ENCODE measurements around the gene COPRS.

COPRS gene, protein sequence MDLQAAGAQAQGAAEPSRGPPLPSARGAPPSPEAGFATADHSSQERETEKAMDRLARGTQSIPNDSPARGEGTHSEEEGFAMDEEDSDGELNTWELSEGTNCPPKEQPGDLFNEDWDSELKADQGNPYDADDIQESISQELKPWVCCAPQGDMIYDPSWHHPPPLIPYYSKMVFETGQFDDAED

DNA sequence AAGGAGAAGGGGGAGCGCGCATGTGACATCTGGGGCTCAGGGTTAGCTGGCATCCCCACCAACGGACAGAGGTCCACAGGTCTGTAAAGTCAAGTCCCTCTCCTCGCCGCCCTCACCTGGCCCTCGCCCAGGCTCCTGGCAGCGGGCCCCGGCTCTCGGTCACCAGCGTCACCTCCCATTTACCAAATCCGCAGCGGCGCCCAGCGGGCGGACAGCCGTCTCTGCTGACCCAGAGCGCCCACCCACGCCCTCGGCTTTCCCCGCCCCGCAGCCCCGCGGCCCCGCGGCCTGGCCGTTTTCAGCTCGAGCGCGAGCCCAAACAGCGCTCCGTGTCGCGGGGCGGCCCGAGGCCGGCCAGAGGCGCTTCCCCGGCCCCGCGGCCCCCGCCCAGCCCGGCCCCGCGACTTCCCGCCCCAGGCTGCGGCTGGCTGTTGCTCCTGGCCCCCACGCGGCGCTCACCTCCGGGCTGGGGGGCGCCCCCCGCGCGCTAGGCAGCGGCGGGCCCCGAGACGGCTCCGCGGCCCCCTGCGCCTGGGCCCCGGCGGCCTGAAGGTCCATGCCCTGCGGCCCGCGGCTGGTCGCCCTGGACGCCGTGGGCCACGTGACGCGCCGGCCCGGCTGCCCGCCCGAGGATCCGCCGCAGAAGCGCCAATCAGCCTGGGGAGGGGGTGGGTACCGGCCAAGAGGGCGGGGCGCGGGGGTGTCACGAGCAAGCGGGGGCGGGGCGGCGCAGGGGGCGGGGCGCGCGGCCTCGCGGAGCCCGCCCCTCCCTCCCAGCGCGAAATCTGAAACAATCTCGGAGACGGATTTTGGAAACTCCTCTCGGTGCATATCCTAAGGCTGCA lies at the start of gene COPRS:
COPRS (minus strand) TSS at position 603 of the 845 bp plus-strand sequence; CDS start at position 558, 45 bp downstream.
- peak; percentile 57 to 60 for DNase-seq (ENCODE audit: low read depth in 2 of 2)

DNA sequence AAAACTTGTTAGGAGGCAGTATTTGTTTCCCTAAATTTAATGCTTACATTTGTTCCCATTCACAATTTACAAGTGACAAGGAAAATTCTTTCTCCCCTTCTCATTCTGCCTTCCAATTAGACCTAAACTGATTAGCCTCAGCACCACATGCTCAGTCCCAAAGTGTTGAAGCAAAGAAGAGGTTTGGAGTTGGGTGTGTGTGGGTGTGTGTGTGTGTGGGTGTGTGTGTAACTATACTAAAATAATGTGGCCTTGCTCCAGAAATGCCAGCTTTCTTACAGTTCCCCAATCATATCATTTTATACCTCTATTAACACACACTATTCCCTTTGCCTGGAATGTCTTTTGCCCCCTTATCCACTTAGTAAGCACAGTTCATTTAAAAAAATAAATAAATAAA lies 49.3 kb upstream of the COPRS start:
- no peak for DNase-seq (ENCODE audit: low read depth in 2 of 2)

DNA sequence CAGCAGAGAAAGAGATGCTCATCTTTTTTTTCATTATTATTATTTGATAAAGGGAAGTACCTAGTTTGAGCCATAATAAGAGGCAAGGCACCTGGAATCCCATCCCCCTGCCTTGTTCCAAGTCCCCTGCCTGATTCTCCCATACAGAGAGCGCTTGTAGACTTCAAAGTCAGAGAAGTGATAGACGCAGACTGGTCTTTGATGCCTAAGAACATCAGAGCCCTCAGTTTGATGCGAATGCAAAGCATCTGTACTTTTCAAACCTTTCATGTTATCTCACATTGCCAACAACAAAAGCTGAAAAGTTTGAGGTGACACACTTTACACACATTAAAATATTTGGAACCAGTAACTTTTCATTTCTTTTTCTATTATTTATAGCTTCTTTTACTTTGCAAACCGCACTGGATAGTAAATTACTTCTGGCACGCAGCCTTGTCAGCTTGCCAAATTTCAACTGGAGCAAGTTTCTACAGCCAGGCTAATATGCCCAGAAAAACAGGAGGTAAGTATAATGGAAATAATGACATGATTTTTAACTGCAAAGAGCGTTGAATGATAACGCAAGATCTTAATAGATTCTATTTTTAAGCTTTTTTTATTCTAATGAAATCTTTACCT lies 48.4 kb upstream of the COPRS start:
- DNase-seq (ENCODE audit: low read depth in 2 of 2), result peak; percentile 37 to 46

DNA sequence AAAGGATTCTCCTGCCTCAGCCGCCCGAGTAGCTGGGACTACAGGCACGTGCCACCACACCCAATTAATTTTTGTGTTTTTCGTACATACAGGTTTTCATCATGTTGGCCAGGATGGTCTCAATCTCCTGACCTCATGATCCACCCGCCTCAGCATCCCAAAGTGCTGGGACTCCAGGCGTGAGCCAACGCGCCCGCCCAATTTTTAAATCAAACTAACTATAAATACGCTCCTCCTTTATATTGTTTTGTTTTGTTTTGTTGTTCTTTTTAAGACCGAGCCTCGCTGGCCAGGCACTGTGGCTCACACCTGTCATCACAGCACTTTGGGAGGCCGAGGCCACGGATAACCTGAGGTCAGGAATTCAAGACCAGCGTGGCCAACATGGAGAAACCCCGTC lies 44.4 kb upstream of the COPRS start:
- DNase-seq (ENCODE audit: low read depth in 2 of 2), result no peak

DNA sequence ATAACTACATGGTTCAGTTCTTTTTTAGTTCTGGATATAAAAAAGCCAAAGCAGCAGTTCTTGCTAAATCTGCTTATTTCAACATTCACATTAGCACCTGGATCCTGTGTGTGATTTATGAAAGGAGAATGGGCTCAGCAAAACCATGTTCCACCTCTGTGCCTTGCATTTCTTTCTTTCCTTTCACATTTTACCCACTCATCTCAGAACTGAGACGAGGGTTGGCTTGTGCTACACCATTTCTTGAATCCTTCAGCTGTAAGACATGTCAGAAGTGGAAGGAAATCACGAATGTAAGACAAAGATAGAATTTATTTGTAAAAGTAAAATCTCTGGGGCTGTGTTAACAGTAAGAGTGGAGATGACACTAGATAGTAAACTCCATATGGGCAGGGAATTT lies 43.6 kb upstream of the COPRS start:
- DNase-seq (ENCODE audit: low read depth in 2 of 2), result no peak

DNA sequence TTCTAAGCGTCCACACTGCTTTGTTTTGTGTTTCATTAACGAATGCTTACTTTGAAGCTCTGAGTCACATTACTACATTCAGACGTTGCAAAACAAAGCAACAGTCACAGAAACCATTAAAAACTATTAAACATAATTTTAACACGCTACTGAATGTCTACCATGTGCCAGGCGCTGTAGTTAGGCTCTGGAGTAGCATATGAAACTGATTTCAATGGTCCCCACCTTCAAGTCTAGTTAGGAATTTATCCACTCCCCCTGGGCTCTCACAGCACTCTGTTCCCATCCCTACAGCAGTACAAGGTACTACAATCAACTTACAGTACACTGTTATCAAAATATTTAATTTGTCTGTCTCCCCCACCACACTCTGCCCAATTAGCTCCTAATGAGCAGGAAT lies 41.8 kb upstream of the COPRS start:
- DNase-seq (ENCODE audit: low read depth in 2 of 2), result no peak

DNA sequence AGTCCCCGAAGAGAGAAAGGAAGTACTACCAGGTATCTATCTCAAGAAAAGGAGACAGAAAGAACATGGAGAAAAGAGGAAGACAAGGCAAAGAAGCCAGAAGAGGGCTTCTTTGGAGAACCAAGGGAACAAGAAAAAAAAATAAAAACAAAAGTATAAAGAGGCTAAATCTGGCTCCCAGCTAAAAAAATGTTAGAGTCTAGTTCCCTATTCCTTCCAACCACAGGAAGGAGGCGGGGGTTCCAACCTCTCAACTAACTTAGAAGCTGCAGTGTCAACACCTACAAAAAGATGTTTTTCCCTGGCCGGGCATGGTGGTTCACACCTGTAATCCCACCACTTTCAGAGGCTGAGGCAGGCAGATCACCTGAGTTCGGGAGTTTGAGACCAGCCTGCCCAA lies 29.1 kb upstream of the COPRS start:
- no peak for DNase-seq (ENCODE audit: low read depth in 2 of 2)

DNA sequence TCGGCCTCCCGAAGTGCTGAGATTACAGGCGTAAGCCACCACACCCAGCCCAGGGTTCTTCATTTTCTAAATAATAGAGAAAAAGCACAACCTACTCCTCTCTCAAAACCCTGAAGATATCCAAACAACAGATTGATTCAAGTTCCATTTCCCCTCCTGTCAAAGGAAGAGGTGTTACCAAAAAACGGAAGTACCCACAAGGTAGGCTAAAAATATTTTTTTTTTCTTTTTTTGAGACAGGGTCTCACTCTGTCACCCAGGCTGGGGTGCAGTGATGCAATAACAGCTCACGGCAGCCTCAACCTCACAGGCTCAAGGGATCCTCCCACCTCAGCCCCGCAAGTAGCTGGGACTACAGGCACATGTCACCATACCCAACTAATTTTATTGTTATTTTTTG lies 23.5 kb upstream of the COPRS start:
- DNase-seq (ENCODE audit: low read depth in 2 of 2), result no peak

DNA sequence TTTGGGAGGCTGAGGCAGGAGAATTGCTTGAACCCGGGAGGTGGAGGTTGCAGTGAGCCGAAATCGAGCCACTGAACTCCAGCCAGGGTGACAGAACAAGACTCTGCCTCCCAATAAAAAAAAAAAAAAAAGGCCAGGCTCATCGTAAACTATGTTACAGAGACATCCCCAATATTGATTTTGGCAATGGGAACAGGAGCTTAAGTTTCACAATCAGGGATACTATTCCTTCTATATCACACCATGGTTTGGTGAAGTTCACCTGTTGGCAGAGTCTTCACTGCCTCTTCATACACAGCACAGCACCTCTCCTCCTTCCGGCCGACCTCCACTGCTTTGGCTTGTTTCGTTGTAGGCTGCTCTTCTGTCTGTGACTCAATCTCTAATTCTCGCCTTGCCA lies 21.3 kb upstream of the COPRS start:
- no peak for DNase-seq (ENCODE audit: low read depth in 2 of 2)

DNA sequence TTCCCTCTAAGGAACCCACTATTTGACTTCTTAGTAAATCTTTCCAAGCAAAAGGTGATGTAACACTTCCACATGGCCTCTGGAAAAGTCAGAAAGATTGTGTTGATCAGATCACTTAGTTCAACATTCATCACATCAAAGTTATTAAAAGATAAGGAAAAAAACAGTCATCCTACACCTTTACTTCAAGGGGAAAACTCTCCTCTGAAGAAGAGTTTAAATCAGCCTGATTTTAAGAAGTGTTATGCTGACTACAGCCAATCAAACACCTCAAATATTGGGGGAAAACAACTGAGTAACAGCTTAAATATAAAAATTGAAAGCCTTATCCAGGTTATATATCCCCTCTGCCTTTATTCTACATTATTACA lies 19.6 kb upstream of the COPRS start:
- no peak for DNase-seq (ENCODE audit: low read depth in 2 of 2)

DNA sequence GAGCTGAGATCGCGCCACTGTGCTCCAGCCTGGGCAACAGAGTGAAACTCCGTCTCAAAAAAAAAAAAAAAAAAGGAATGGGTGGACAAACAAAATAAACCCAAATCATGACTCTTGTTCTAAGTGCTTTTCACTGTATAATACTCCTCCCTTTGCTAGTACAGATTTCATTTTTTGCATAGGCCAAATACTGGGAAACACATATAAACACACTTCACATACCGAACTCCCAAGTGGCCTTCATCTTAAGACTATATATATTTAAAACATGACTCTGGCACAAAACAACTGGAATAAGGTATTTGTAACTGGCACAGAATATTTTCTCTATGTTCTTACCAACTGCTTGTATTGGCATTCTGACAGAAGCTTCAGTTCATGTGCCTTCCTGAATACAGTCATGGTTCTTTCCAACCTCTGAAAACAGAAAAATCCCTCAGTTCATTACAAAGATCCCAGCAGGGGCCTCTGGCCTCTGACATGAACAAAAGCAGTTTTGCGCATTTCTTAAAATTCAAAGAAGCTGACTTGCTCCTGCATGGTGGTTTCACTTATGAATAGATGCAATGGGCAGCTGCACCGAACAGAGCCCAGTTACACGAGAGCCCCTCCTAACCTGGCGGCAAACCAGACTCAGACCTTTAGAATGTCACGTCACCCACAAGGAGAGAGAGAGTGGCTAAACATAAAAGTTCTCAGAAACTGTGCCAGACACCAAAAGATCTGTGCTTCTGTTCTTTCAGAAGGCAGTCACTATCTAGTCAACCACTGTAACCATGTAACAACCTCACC lies 19.1 kb upstream of the COPRS start:
- no peak for DNase-seq (ENCODE audit: low read depth in 2 of 2)

DNA sequence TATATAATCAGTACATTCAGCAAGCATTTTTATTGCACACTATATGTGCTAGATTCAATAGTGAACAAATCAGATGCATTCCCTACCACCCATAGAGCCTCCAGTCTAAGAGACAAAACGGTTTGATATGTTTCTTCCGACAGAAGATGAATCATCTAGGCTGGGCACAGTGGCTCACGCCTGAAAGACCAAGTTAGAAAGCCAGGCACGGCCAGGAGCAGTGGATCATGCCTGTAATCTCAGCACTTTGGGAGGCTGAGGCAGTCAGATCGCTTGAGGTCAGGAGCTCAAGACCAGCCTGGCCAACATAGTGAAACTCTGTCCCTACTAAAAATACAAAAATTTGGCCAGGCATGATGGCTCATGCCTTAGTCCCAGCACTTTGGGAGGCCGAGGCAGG lies 18.3 kb upstream of the COPRS start:
- no peak for DNase-seq (ENCODE audit: low read depth in 2 of 2)

DNA sequence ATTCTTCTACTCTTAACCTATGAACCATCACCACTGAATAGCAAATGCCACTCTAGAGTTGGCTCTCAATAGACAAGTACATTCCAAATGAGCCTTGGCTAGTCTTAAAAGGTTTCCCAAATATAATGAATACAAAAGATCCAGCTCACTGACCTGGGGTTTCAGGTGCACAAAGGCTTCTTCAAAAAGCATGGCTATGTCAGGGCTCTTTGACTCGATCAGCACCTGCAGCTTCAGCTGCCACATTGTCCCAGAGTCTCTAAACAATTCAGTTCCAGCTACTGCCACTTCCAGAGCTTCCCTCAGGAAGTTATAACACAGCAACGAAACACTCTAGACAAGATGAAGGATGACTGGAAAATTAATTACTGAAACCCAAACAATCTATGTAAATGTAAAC lies 16.0 kb upstream of the COPRS start:
- no peak for DNase-seq (ENCODE audit: low read depth in 2 of 2)

DNA sequence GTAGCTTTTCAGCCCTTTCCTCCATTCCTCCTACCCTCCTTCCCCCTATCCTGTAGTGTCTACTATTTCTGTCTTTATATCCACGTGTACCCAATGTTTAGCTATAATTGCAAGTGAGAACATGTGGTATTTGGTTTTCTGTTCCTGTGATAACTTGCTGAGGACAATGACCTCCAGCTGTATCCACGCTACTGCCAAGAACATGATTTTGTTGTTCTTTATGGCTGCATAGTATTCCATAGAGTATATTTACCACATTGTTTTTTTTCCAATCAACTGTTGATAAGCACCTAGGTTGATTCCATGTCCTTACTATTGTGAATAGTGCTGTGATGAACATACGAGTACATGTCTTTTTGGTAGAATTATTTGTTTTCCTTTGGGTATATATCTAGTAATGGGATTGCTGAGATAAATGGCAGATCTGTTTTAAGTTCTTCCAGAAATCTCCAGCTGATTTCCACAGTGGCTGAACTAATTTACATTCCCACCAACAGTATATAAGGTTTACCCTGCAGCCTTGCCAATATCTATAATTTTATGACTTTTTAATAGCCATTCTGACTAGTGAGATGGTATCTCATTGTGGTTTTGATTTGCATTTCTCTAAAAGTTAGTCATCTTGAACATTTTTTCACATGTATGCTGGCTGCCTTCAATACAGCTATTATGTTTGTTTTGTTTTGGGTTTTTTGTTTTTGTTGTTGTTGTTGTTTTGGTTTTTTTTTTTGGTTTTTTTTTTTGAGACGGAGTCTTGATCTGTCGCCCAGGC lies 10.9 kb upstream of the COPRS start:
- peak; percentile 9 to 10 for DNase-seq (ENCODE audit: low read depth in 2 of 2)

DNA sequence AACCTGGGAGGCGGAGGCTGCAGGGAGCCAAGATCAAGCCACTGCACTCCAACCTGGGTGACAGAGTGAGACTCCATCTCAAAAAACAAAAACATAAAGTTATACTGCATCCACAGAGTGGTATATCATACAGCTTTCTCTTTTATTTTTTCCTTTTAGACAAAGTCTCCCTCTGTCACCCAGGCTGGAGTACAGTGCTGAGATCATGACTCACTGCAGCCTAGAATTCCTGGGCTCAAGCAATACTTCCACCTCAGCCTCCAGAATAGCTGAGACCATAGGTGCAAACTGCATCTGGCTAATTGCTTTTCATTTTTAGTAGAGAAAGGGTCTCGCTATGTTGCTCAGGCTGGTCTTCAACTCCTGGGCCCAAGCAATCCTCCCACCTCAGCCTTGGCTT lies 10.0 kb upstream of the COPRS start:
- DNase-seq (ENCODE audit: low read depth in 2 of 2), result no peak

DNA sequence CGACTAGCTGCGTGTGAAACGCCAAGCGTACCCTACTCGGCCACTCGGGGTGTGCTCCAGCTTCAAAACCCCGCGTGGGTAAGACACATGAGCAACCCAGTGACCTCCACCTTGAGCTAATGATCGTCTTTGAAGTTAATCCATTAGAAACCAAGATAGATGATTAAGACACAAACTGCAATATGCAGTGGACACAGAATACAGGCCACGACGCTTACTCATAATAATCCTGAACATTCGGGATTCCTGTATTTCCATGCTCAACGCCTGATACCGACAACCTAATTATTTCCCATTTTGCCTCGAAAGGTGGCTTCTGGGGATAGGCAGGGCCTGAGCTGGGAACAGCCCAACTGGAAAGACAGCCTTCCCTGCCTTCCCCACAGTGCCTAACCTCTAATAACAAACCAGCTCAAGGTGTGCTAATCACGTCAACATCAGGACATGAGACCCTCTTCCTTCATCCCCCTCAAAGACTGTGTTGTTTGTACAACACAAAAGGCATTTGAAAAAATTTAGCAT lies 504 bp upstream of the COPRS start:
- no peak for DNase-seq (ENCODE audit: low read depth in 2 of 2)

DNA sequence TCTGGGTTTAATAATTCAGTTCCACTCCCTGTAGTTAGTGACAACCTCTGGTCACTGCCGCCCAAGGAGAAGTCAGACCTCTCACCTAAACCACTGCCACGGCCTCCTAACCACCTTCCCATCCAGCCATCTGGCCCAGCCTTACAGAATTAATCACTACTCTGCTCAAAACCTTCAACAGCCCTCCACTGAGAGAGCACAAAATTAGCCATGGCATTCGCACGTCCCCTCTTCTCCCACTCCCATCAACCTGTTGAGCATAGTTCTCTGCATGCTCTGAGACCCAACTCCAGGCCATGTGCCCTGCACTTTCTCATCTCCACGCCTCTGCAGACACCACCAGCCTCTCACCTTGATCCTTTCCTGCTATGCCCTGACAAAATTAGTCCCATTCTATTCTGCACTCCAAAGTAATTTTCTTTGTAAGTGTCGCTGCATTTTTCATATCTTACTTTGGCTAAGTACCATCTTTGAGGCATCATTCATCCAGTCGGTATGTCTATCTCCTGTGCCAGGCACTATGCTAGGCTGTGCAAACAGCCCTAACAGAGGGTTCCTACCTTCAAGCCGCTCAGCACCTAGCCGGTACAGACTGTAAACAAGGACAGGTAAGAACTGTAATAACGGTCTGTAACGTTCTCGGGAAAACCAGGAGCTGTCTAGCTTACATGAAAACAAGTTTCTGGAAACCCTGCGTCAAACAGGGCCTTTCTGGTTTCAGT lies 963 bp downstream of the COPRS start:
- no peak for DNase-seq (ENCODE audit: low read depth in 2 of 2)

DNA sequence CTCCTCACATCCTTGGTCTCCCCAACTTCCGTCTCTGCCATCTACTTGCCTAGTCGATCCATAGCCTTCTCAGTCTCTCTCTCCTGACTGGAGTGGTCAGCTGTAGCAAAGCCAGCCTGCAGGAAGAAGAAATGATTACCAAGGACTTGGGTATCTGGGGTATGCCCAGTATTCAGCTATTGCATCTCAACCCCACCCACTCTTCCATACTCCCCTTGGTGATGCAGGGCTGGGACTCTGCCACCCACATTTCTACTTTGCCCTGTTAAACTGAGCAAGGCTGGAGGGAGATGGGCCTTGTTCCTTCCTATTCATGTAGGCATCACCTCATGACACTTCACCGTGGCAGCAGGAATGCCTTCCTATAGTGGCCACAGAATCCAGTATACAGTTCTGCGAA lies 2.3 kb downstream of the COPRS start:
- DNase-seq (ENCODE audit: low read depth in 2 of 2), result no peak

DNA sequence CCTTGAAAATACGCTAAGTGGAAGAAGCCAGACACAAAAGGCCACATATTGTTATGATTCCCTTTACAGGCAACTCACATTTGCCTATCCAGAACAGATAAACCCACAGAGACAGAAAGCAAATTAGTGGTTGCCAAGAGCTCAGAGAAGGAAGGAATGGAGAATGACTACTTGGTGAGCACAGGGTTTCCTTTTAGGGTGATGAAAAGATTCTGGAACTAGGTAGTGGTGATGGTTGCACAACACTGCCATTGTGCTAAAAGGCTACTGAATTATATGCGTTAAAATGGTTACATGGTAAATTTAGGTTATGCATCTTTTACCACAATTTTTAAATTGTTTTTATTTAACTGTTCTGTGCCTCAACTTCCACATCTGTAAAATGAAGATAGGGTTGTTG lies 4.4 kb downstream of the COPRS start:
- no peak for DNase-seq (ENCODE audit: low read depth in 2 of 2)

DNA sequence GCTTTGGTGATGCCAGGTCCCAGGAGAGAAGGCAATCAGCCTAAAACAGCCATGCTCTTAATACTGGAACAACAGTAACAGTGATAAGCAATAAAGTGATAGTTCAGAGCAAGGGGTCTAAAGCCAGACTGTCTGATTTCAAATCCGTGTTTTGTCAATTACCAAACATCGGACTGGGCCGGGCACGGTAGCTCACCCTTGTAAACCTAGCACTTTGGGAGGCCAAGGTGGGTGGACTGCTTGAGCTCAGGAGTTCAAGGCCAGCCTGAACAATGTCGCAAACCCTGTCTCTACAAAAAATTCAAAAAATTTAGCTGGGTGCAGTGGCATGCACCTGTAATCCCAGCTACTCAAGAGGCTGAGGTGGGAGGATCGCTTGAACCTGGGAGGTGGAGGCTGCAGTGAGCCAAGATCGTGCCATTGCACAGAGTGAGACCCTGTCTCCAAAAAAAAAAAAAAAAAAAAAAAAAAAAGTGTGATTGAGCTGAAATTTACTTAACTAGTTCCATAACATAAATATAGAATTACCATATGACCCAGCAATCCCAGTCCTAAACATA lies 5.1 kb downstream of the COPRS start:
- no peak for DNase-seq (ENCODE audit: low read depth in 2 of 2)

Data from fibroblast of skin of left quadriceps (primary cell).